HUDEP-2 (cell line): ENCODE results near the gene AP4M1.

Experiments
- DNase-seq, 76 experiments: peaks; one replicate each; lab custom pipeline; 2025; ENCODE audit not compliant: unreplicated experiment in 76 of 76; lab: John Stamatoyannopoulos, UW

AP4M1 gene

GRCh38 chr7:100085515-100085914, 15.9 kb upstream of the AP4M1 start:
- no peak for DNase-seq

- DNase-seq, result no peak
These were observed 14.2 kb upstream of the AP4M1 start for GRCh38 chr7:100087055-100087750.

GRCh38 chr7:100088095-100088620, 13.3 kb upstream of the AP4M1 start:
- DNase-seq, result no peak

GRCh38 chr7:100088621-100089457, 12.6 kb upstream of the AP4M1 start, which contains the start of gene COPS6:
TSS of gene COPS6 (plus strand) at chr7:100088969. CDS start at chr7:100088991, 22 bp downstream.
- peak in 69 of 76 experiments; percentile 11 to 82 (median 60) for DNase-seq

GRCh38 chr7:100089458-100090196, 11.8 kb upstream of the AP4M1 start:
- no peak for DNase-seq

GRCh38 chr7:100090527-100091410, 10.7 kb upstream of the AP4M1 start:
- DNase-seq, result no peak

- DNase-seq, result peak in 14 of 76 experiments; percentile 3 to 38 (median 13)
These were observed 9.8 kb upstream of the AP4M1 start for GRCh38 chr7:100091411-100092181.

GRCh38 chr7:100093054-100093453, 8.4 kb upstream of the AP4M1 start:
- DNase-seq, result no peak

- no peak for DNase-seq
These were observed 7.9 kb upstream of the AP4M1 start for GRCh38 chr7:100093498-100093897.

GRCh38 chr7:100093925-100094486, 7.4 kb upstream of the AP4M1 start:
- DNase-seq, result no peak

- no peak for DNase-seq
These were observed 6.2 kb upstream of the AP4M1 start for GRCh38 chr7:100095289-100095688.

- no peak for DNase-seq
These were observed 5.7 kb upstream of the AP4M1 start for GRCh38 chr7:100095704-100096103.

- no peak for DNase-seq
These were observed 2.5 kb upstream of the AP4M1 start for GRCh38 chr7:100098913-100099312.

GRCh38 chr7:100099452-100099851, 2.0 kb upstream of the AP4M1 start:
- DNase-seq, result no peak

- peak in 72 of 76 experiments; percentile 31 to 88 (median 76) for DNase-seq
These were observed 925 bp upstream of the AP4M1 start for GRCh38 chr7:100100420-100101015.

- no peak for DNase-seq
These were observed 1.8 kb downstream of the AP4M1 start for GRCh38 chr7:100102950-100103840.

- no peak for DNase-seq
These were observed 4.1 kb downstream of the AP4M1 start for GRCh38 chr7:100105534-100105933.
